K562 treated with DMSO at 1 percent for 24 hours (cell line): ENCODE data around the gene LONRF3. TPM values are rescaled to one million over a fixed set of nuclear protein-coding genes. Genes with fewer than 3 reads are reported as not detected.

Experiments used
- total RNA-seq: library from RNA; unstranded; fragments of 300-600 nt; gene quantifications from 2 replicates; pipeline ENCODE4 v1.2.3, GENCODE V29; 2022; ENCODE audit warnings: low read depth; ENCODE audit not compliant: insufficient read depth

Gene LONRF3
- total RNA-seq = 4.0 and 4.8 TPM in 2 replicates

DNA sequence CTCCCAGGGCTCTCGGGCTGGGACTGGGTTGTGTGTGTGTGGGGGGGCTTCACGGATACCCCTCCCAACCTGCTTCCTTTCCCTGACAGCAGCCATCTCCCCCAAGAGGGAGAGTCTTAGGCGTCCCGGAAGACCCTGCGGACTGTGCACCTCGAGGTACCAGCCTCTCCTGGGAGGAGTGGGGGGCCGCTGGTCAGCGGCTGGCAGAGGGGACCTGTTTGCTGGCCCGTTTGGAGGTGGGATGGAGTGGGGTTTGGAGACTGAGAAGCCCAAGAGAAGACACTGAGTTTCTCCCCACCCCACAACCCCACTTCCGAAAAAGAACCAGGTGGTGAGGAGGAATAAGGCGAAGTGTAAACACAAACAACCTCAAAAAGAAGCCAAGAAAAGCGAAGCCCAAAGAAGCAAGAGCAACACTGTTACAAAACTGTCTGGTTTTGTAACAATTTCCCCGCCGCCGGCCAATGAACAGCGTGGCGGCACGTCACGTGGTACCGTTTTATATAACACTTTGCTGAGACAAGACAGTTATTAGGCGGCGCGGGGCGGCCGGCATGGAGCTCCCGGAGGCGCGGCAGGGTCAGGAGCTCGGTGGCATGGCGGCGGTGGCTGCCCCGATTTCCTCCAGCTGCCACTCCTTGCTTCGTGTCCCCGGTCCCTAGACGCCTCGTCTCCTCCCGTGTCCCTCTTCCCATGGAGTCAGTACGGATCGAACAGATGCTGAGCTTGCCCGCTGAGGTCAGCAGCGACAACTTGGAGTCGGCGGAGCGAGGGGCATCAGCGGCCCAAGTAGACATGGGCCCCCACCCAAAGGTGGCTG is at the start of gene LONRF3:
TSS of gene LONRF3 (plus strand) at position 531 of the 820 bp plus-strand sequence. CDS start at position 694, 163 bp downstream.

Other genes starting within 250 kb of the LONRF3 start
- 20.6 and 24.0 TPM in 2 replicates for gene IL13RA1, start 247.0 kb upstream of the LONRF3 start, total RNA-seq
- gene ZCCHC12, start 150.8 kb upstream of the LONRF3 start, total RNA-seq = 0.12 TPM in 1 of 2 replicates, not detected in the other
- gene CT47C1, start 98.4 kb downstream of the LONRF3 start, total RNA-seq = 0.68 and 1.00 TPM in 2 replicates
- not detected in 2 replicates for gene KIAA1210, start 153.2 kb downstream of the LONRF3 start, total RNA-seq